HepG2 (cell line): ENCODE results near the gene COMT. TPM values are rescaled to one million over a fixed set of nuclear protein-coding genes. Genes with fewer than 3 reads are reported as not detected.

Source experiments
- ATAC-seq: fragments of 200-7000 bp; cut with Tn5 transposase; 3 replicates; pipeline ENCODE4 v1.9.1; 2020; ENCODE audit warnings: mild to moderate bottlenecking, moderate library complexity
- BruUV-seq: library from RNA; stranded (reverse); fragments of 400-500 nt; replicated peaks from 2 replicates; lab custom pipeline; 2021; lab: Mats Ljungman, UMichigan
- CTCF ChIA-PET: fragments of 300-600 bp; formaldehyde crosslinking; extraction: SDS; loops from one replicate; lab custom pipeline; 2021; ENCODE audit warnings: low total read pairs, inconsistent platforms, low intra/inter-chr PET ratio; lab: Yijun Ruan, JAX
- POLR2A ChIA-PET: fragments of 350-600 bp; sonication (Branson Sonifier 250); formaldehyde crosslinking; loops from one replicate; lab custom pipeline; 2020; ENCODE audit warnings: antibody characterized with exemption, inconsistent platforms; lab: Yijun Ruan, JAX
- DNase-seq: peaks from one replicate; pipeline ENCODE4 v3.0.0-alpha.2; 2015; ENCODE audit warnings: low spot score
- FAIRE-seq: peaks from 3 replicates; lab custom pipeline; 2011; peaks lifted over from hg19 to GRCh38; lab: Jason Lieb, UNC
- H2AFZ ChIP-seq: one replicate; pipeline ENCODE4 v1.6.1; 2011; ENCODE audit warnings: low read length, inconsistent platforms
- H3K27ac ChIP-seq: fragments of 300-600 bp; 3 replicates; pipeline ENCODE4 v1.8.0; 2011; ENCODE audit warnings: mixed run types, mild to moderate bottlenecking, mixed read lengths, low read length, inconsistent platforms; ENCODE audit not compliant: insufficient read depth; ENCODE audit errors: extremely low read length
- H3K27me3 ChIP-seq, 2 experiments: fragments of 200-600 bp in 1 of 2; 2 replicates in 1 of 2; 3 replicates in 1 of 2; pipeline versions ENCODE4 v1.6.0 to v1.8.0; 2011; ENCODE audit warnings: low read length in 2 of 2, mild to moderate bottlenecking in 2 of 2, moderate library complexity in 2 of 2, inconsistent platforms in 1 of 2; ENCODE audit not compliant: insufficient read depth in 2 of 2, control insufficient read depth in 1 of 2
- H3K36me3 ChIP-seq, 2 experiments: fragments of 200-600 bp in 1 of 2; replicated peaks in 1 of 2; 2 replicates in 1 of 2; 3 replicates in 1 of 2; pipeline versions ENCODE4 v1.5.1 to v1.8.0; 2011; ENCODE audit warnings: low read length in 2 of 2, inconsistent platforms in 1 of 2; ENCODE audit not compliant: insufficient read depth in 2 of 2, control insufficient read depth in 1 of 2
- H3K4me1 ChIP-seq: 2 replicates; pipeline ENCODE4 v1.5.1; 2012; ENCODE audit warnings: low read length, inconsistent platforms; ENCODE audit not compliant: insufficient read depth
- H3K4me2 ChIP-seq: 2 replicates; pipeline ENCODE4 v1.6.0; 2011; ENCODE audit warnings: low read depth, low read length, inconsistent platforms
- H3K4me3 ChIP-seq, 3 experiments: fragments of 200-600 bp in 1 of 3; sonication (generic), shearing (Covaris generic) in 1 of 3; replicated peaks in 1 of 3; 2 replicates each; pipeline ENCODE4 v1.5.1; 2011 to 2016; ENCODE audit warnings: low read length in 3 of 3, inconsistent platforms in 2 of 3, low read depth in 2 of 3, mild to moderate bottlenecking in 2 of 3, control low read depth in 1 of 3, mixed read lengths in 1 of 3; ENCODE audit not compliant: insufficient read depth in 1 of 3
- H3K79me2 ChIP-seq: one replicate; pipeline ENCODE4 v1.6.1; 2011; ENCODE audit warnings: low read length, inconsistent platforms; ENCODE audit not compliant: insufficient read depth
- H3K9ac ChIP-seq: 2 replicates; pipeline ENCODE4 v1.6.0; 2011; ENCODE audit warnings: mild to moderate bottlenecking, low read depth, low read length, inconsistent platforms; ENCODE audit not compliant: insufficient read depth
- H3K9me3 ChIP-seq: 2 replicates; pipeline ENCODE4 v1.5.1; 2012; ENCODE audit warnings: mild to moderate bottlenecking, low read length
- H4K20me1 ChIP-seq: 2 replicates; pipeline ENCODE4 v1.6.0; 2011; ENCODE audit warnings: inconsistent platforms, mild to moderate bottlenecking, low read length, moderate library complexity; ENCODE audit not compliant: insufficient read depth
- AHR ChIP-seq: IDR thresholded peaks from 2 replicates; pipeline ENCODE4 v1.6.1; 2018; ENCODE audit warnings: missing genetic modification reagents, missing compliant biosample characterization
- CC2D1A ChIP-seq: sonication (generic); formaldehyde crosslinking; IDR thresholded peaks from 2 replicates; pipeline ENCODE4 v1.8.1; 2023; ENCODE audit warnings: mild to moderate bottlenecking, missing genetic modification reagents
- CTCF ChIP-seq: sonication (generic); formaldehyde crosslinking; IDR thresholded peaks from 2 replicates; pipeline ENCODE4 v1.5.0; 2020; ENCODE audit warnings: mild to moderate bottlenecking, missing genetic modification reagents, moderate library complexity
- ELK4 ChIP-seq: sonication (generic); formaldehyde crosslinking; IDR thresholded peaks from 2 replicates; pipeline ENCODE4 v1.9.0; 2021; ENCODE audit warnings: missing genetic modification reagents, borderline replicate concordance
- GABPB1 ChIP-seq: IDR thresholded peaks from 2 replicates; pipeline ENCODE4 v1.6.1; 2016; ENCODE audit warnings: mild to moderate bottlenecking, missing genetic modification reagents, moderate library complexity, missing compliant biosample characterization
- KDM2A ChIP-seq: sonication (generic); formaldehyde crosslinking; IDR thresholded peaks from 2 replicates; pipeline ENCODE4 v1.4.0; 2020; ENCODE audit warnings: low read depth, missing genetic modification reagents, borderline replicate concordance
- MXD3 ChIP-seq: IDR thresholded peaks from 2 replicates; pipeline ENCODE4 v1.6.1; 2016; ENCODE audit warnings: mild to moderate bottlenecking, missing biosample characterization, missing genetic modification reagents
- NCOR1 ChIP-seq: fragments of 200-600 bp; sonication (generic); IDR thresholded peaks from 2 replicates; pipeline ENCODE4 v1.7.0; 2017; ENCODE audit warnings: antibody characterized with exemption, low read length, borderline replicate concordance
- PAWR ChIP-seq: sonication (generic); formaldehyde crosslinking; IDR thresholded peaks from 2 replicates; pipeline ENCODE4 v1.4.0; 2020; ENCODE audit warnings: missing genetic modification reagents, mild to moderate bottlenecking, borderline replicate concordance
- SP1 ChIP-seq, 2 experiments: fragments of 450-650 bp in 1 of 2; sonication (generic) in 1 of 2; formaldehyde crosslinking in 1 of 2; IDR thresholded peaks; 2 replicates each; pipeline versions ENCODE4 v1.4.0 to v1.6.1; 2016 to 2020; ENCODE audit warnings: missing genetic modification reagents in 1 of 2
- SP5 ChIP-seq: IDR thresholded peaks from 2 replicates; pipeline ENCODE4 v1.6.1; 2016; ENCODE audit warnings: low read depth, borderline replicate concordance
- TAF15 ChIP-seq: fragments of 200-400 bp; formaldehyde crosslinking; IDR thresholded peaks from one replicate; pipeline ENCODE4 v1.6.1; 2018; ENCODE audit warnings: mild to moderate bottlenecking, low read depth, low read length; ENCODE audit not compliant: poor library complexity, severe bottlenecking
- ZBTB33 ChIP-seq: sonication (generic); formaldehyde crosslinking; IDR thresholded peaks from 2 replicates; pipeline ENCODE4 v1.4.0; 2020; ENCODE audit warnings: missing genetic modification reagents
- ZMAT3 ChIP-seq: sonication (generic); formaldehyde crosslinking; conservative IDR thresholded peaks from 2 replicates; pipeline ENCODE4 v1.7.0; 2021; ENCODE audit warnings: missing genetic modification reagents
- ZNF138 ChIP-seq: sonication (generic); formaldehyde crosslinking; IDR thresholded peaks from 2 replicates; pipeline ENCODE4 v1.5.0; 2020; ENCODE audit warnings: mild to moderate bottlenecking, low read depth, missing genetic modification reagents
- ZNF432 ChIP-seq: sonication (generic); formaldehyde crosslinking; IDR thresholded peaks from 2 replicates; pipeline ENCODE4 v1.5.0; 2020; ENCODE audit warnings: missing genetic modification reagents, mild to moderate bottlenecking, borderline replicate concordance
- ZNF468 ChIP-seq: sonication (generic); formaldehyde crosslinking; IDR thresholded peaks from 2 replicates; pipeline ENCODE4 v1.8.0; 2022; ENCODE audit warnings: mild to moderate bottlenecking, moderate library complexity, missing genetic modification reagents
- ZNF674 ChIP-seq: sonication (generic); formaldehyde crosslinking; IDR thresholded peaks from 2 replicates; pipeline ENCODE4 v1.5.0; 2020; ENCODE audit warnings: low read depth, mild to moderate bottlenecking, missing genetic modification reagents
- ZNF790 ChIP-seq: sonication (generic); formaldehyde crosslinking; IDR thresholded peaks from 2 replicates; pipeline ENCODE4 v1.8.0; 2022; ENCODE audit warnings: missing genetic modification reagents, mild to moderate bottlenecking, borderline replicate concordance
- ZNF850 ChIP-seq: sonication (generic); formaldehyde crosslinking; conservative IDR thresholded peaks from 2 replicates; pipeline ENCODE4 v1.9.0; 2021; ENCODE audit warnings: mild to moderate bottlenecking, missing genetic modification reagents
- WGBS: methylation state at CpG from one replicate; pipeline ENCODE4 v1.1.6; 2017; ENCODE audit warnings: low lambda C conversion rate; 5-methylcytosine and 5-hydroxymethylcytosine counted together
- in situ Hi-C: cut with HindIII; loops from 2 replicates; pipeline ENCODE4 v1.10.0; 2017; ENCODE audit warnings: low pct_unique_long_range_greater_than_20kb; ENCODE audit not compliant: extremely low pct_ligation_motif_present
- intact Hi-C: fragments of 100-400 bp; cut with micrococcal nuclease; formaldehyde crosslinking; loops from one replicate; pipeline ENCODE4 v1.10.0; 2022; ENCODE audit not compliant: unreplicated experiment
- polyA plus RNA-seq, 8 experiments: library from polyadenylated mRNA; depleted of rRNA in 3 of 8; stranded (reverse) in 7 of 8; unstranded in 1 of 8; fragments of >200 nt; fragmentation: Illumina TruSeq in 4 of 8; extraction: Trizol in 4 of 8; gene quantifications; 2 replicates each; pipeline versions ENCODE4 v1.2.1 to v1.2.3, GENCODE V29; 2011 to 2016; ENCODE audit warnings: low read depth in 4 of 8, missing spikeins in 1 of 8, mixed read lengths in 1 of 8; ENCODE audit not compliant: insufficient read depth in 1 of 8
- total RNA-seq, 5 experiments: library from RNA; depleted of rRNA; stranded (reverse); fragments of >200 nt; fragmentation: Illumina TruSeq; extraction: Trizol; gene quantifications; 2 replicates each; pipeline ENCODE4 v1.2.3, GENCODE V29; 2016; ENCODE audit warnings: low read depth in 1 of 5

The COMT gene
- total and polyA plus RNA-seq, 2 of the 13 experiments (the other 11 are each of a cell fraction or from before 2014, with no cell fraction given): 156 to 162 TPM

GRCh38 chr22:19916941-19917340 lies 24.6 kb upstream of the COMT start:
- intact Hi-C loops (no loop called here), in situ Hi-C loops (loop anchor here (10.0 kb wide), 1 partner anchor 162 kb away; no protein-coding TSS in a partner anchor)
- ChIA-PET CTCF (no interaction called here), POLR2A (no interaction called here)
- no peaks in the 10 kb centered on the region for H3K79me2 ChIP-seq
- no peak overlapping the region for H2AFZ ChIP-seq
- no peaks in the 10 kb centered on the region for H4K20me1 ChIP-seq
- no peak for FAIRE-seq
- H3K4me1 ChIP-seq: no peaks in the 10 kb centered on the region
- H3K9ac ChIP-seq: no peak overlapping the region
- no peak overlapping the region for H3K27ac ChIP-seq
- 94% methylated on average over 7 of the region's 7 CpGs for WGBS
- H3K36me3 ChIP-seq: peaks cover 21 to 58% of the 10 kb centered on the region in 2 experiments; a peak in 4 of 5 replicates
- no peak for DNase-seq
- no TSS peak for BruUV-seq
- no peak for ATAC-seq
- TF ChIP-seq CC2D1A (CRISPR knock-in tag): no peak
- no peak for TF ChIP-seq GABPB1 (CRISPR knock-in tag)
- no peak for TF ChIP-seq ZMAT3 (CRISPR knock-in tag)
- no peak for TF ChIP-seq SP5 (CRISPR knock-in tag)
- no peak for TF ChIP-seq ELK4
- no peak for TF ChIP-seq CTCF (CRISPR knock-in tag)
- TF ChIP-seq ZNF468: no peak
- TF ChIP-seq NCOR1: no peak
- TF ChIP-seq ZNF790 (CRISPR knock-in tag): no peak
- TF ChIP-seq SP1 (IDR thresholded peaks at IDR 0.05): no peak
- no peak for TF ChIP-seq SP1 (CRISPR knock-in tag; IDR thresholded peaks at IDR 0.05)
- no peak for TF ChIP-seq ZNF850
- no peak for TF ChIP-seq KDM2A
- TF ChIP-seq ZNF138 (CRISPR knock-in tag): no peak
- TF ChIP-seq ZBTB33 (CRISPR knock-in tag): no peak
- no peak for TF ChIP-seq ZNF432 (CRISPR knock-in tag)
- TF ChIP-seq PAWR (CRISPR knock-in tag): no peak
- TF ChIP-seq TAF15: no peak
- TF ChIP-seq MXD3 (CRISPR knock-in tag): no peak
- no peak for TF ChIP-seq AHR (CRISPR knock-in tag)
- TF ChIP-seq ZNF674: no peak
- 0 out of 2 replicates have a peak, but pooled peaks cover 4% of the 10 kb centered on the region for H3K9me3 ChIP-seq
- no peak overlapping the region for H3K4me2 ChIP-seq
- no peaks in the 10 kb centered on the region for H3K27me3 ChIP-seq
- no peak overlapping the region for H3K4me3 ChIP-seq
